ENCODE results near the gene FITM1. TPM values are rescaled to one million over a fixed set of nuclear protein-coding genes. Genes with fewer than 3 reads are reported as not detected.

Gene FITM1
- total RNA-seq, 3 donors from 2014 or later (not counting 1 experiment from before 2014, with no cell fraction given): 0.80 to 2.8 (median 2.3) TPM

DNA sequence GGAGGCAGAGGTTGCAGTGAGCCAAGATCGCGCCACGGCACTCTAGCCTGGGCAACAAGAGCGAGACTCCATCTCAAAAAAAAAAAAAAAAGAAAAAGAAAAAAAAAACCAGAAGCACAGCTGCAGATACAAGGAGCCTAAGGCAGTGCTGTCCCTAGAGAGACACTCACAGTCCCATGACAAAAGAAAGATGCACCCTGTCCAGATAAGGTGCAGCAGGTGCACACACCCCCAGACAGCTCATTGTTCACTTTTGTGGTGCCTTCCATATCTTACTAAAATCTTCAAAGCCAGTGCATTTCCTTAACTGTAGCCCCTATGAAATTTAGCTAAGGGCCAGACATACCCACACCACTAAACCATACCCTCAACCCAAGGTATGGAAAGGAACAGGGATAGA, 8.0 kb upstream of the FITM1 start:
- Histone ChIP-seq H3K9me3 (ENCODE audit: control insufficient read depth, insufficient read depth, low read length) (no peaks in the 10 kb centered on the region), H3K36me3 (ENCODE audit: control insufficient read depth, insufficient read depth, low read length) (peaks cover 51% of the 10 kb centered on the region), H3K4me1 (ENCODE audit: control insufficient read depth, insufficient read depth, low read length) (no peaks in the 10 kb centered on the region), H3K27me3 (ENCODE audit: control insufficient read depth, insufficient read depth, low read length) (no peaks in the 10 kb centered on the region), H3K27ac (ENCODE audit: low read length) (no peak overlapping the region), H3K4me3 (ENCODE audit: low read length) (no peak overlapping the region)
- TF ChIP-seq, protein P1, sequence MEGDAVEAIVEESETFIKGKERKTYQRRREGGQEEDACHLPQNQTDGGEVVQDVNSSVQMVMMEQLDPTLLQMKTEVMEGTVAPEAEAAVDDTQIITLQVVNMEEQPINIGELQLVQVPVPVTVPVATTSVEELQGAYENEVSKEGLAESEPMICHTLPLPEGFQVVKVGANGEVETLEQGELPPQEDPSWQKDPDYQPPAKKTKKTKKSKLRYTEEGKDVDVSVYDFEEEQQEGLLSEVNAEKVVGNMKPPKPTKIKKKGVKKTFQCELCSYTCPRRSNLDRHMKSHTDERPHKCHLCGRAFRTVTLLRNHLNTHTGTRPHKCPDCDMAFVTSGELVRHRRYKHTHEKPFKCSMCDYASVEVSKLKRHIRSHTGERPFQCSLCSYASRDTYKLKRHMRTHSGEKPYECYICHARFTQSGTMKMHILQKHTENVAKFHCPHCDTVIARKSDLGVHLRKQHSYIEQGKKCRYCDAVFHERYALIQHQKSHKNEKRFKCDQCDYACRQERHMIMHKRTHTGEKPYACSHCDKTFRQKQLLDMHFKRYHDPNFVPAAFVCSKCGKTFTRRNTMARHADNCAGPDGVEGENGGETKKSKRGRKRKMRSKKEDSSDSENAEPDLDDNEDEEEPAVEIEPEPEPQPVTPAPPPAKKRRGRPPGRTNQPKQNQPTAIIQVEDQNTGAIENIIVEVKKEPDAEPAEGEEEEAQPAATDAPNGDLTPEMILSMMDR (IDR thresholded peaks at IDR 0.05): no peak
- DNase-seq: no peak
- Mint-ChIP-seq H3K4me1 (no peaks in the 10 kb centered on the region), H3K27me3 (ENCODE audit: low read depth in 2 of 2) (no peaks in the 10 kb centered on the region), H3K27ac (no peak overlapping the region), H3K4me3 (no peak overlapping the region), H3K36me3 (peaks cover 6% of the 10 kb centered on the region), H3K9me3 (no peaks in the 10 kb centered on the region)
- no peak for ATAC-seq
- intact Hi-C loops (cut with micrococcal nuclease): no loop called here
- 77% methylated on average over 4 of the region's 4 CpGs for WGBS (ENCODE audit: insufficient coverage)

DNA sequence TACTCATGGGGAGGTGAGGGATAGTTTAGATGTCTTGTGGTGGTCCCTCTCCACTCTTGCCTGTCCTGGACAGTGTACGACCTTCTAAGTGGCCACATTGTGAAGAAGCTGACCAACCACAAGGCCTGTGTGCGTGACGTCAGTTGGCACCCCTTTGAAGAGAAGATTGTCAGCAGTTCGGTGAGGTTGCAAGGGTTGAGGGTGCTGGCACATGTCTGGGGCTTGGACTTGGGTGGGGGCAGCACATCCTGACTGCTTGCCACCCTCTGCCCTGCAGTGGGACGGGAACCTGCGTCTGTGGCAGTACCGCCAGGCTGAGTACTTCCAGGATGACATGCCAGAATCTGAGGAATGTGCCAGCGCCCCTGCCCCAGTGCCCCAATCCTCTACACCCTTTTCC, 7.6 kb upstream of the FITM1 start:
- intact Hi-C loops (cut with micrococcal nuclease): no loop called here
- no peak overlapping the region for H3K27ac ChIP-seq (ENCODE audit: low read length)
- H3K36me3 ChIP-seq (ENCODE audit: control insufficient read depth, insufficient read depth, low read length): peaks cover 46% of the 10 kb centered on the region
- no peak for DNase-seq
- H3K9me3 ChIP-seq (ENCODE audit: control insufficient read depth, insufficient read depth, low read length): no peaks in the 10 kb centered on the region
- no peak overlapping the region for H3K27ac Mint-ChIP-seq
- H3K4me3 Mint-ChIP-seq: no peak overlapping the region
- H3K27me3 Mint-ChIP-seq (ENCODE audit: low read depth in 2 of 2): no peaks in the 10 kb centered on the region
- no peaks in the 10 kb centered on the region for H3K9me3 Mint-ChIP-seq
- no peaks in the 10 kb centered on the region for H3K4me1 Mint-ChIP-seq
- ATAC-seq: no peak
- H3K36me3 Mint-ChIP-seq: peaks cover 6% of the 10 kb centered on the region
- 92% methylated on average over 8 of the region's 8 CpGs for WGBS (ENCODE audit: insufficient coverage)
- TF ChIP-seq, protein P1 (IDR thresholded peaks at IDR 0.05): no peak
- no peaks in the 10 kb centered on the region for H3K27me3 ChIP-seq (ENCODE audit: control insufficient read depth, insufficient read depth, low read length)
- H3K4me3 ChIP-seq (ENCODE audit: low read length): no peak overlapping the region
- no peaks in the 10 kb centered on the region for H3K4me1 ChIP-seq (ENCODE audit: control insufficient read depth, insufficient read depth, low read length)

DNA sequence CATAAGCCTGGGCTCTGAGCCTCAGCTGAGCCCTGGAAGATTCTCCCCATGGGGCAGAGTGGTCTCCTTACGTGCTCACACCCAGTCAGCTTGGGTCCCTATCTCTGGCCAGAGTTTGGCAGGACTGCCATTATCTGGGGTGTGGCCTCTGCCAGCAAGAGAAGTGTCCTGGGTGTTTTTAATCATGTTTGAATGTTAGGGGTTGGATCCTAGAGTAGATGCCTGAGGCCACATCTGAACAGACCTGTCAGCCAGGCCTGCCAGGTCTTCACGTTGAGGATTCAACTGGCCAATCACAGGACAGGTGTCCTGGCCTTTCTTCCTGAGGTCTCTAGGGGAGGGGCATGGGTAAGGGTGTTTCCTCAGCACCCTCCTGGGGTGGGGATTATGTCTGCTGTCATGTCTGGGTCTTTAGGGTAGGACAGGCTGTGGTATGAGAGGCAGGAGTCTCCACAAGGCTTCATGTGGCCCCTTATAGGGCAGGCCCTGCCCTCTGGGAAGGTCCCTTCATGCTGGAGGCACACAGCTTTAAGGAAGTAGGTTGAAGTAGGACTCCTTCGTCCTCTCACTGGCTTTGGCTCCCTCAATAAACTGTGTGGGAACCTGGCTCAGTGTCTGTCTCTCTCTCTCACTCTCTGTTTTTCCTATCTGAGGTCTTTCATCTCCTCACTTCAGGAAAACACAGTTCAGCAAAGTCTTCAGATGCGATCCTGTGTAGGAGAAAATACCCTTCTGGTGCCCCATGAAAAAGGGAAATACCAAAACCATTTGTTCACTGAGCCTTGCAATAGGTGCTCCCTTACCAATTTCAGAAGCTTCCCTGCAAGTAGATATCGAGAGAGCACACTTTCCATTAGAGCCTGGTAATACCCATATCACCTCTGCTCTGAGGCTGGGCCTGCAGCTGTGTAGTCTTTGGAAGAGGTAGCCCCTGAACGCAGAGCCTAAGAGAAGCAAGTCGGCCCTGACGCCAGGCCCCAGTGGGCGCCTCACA, 6.7 kb upstream of the FITM1 start:
- no peak overlapping the region for H3K27ac ChIP-seq (ENCODE audit: low read length)
- DNase-seq (no peak), ATAC-seq (peak in 1 of 3 donors; percentile 35)
- intact Hi-C loops (cut with micrococcal nuclease): no loop called here
- H3K9me3 ChIP-seq (ENCODE audit: control insufficient read depth, insufficient read depth, low read length): no peaks in the 10 kb centered on the region
- H3K36me3 ChIP-seq (ENCODE audit: control insufficient read depth, insufficient read depth, low read length): peaks cover 38% of the 10 kb centered on the region
- 86% methylated on average over 9 of the region's 9 CpGs for WGBS (ENCODE audit: insufficient coverage)
- H3K27me3 Mint-ChIP-seq (ENCODE audit: low read depth in 2 of 2): no peaks in the 10 kb centered on the region
- H3K4me3 Mint-ChIP-seq: no peak overlapping the region
- no peaks in the 10 kb centered on the region for H3K27me3 ChIP-seq (ENCODE audit: control insufficient read depth, insufficient read depth, low read length)
- H3K4me1 ChIP-seq (ENCODE audit: control insufficient read depth, insufficient read depth, low read length): no peaks in the 10 kb centered on the region
- H3K4me1 Mint-ChIP-seq: no peaks in the 10 kb centered on the region
- H3K36me3 Mint-ChIP-seq: peaks cover 5% of the 10 kb centered on the region
- no peaks in the 10 kb centered on the region for H3K9me3 Mint-ChIP-seq
- H3K27ac Mint-ChIP-seq: peak overlapping the region; percentile 33 to 38
- TF ChIP-seq, protein P1 (IDR thresholded peaks at IDR 0.05): no peak
- no peak overlapping the region for H3K4me3 ChIP-seq (ENCODE audit: low read length)

Data from natural killer cell (primary cell).